CD14-positive monocyte (primary cell): ENCODE data around the gene NCR3LG1. TPM values are rescaled to one million over a fixed set of nuclear protein-coding genes. Genes with fewer than 3 reads are reported as not detected.

Experiments used
- DNase-seq, 3 donors: peaks; one replicate each; pipeline ENCODE4 v3.0.0-alpha.2; 2011 to 2022
- H2AFZ ChIP-seq: 2 replicates; pipeline ENCODE4 v1.6.0; 2012; ENCODE audit warnings: mild to moderate bottlenecking, low read depth, low read length, inconsistent platforms; ENCODE audit not compliant: insufficient read depth, poor library complexity, severe bottlenecking
- H3K27ac ChIP-seq, 2 donors: 1 replicate in 1 of 2; 2 replicates in 1 of 2; pipeline ENCODE4 v1.5.1; 2012 to 2013; ENCODE audit warnings: low read length in 2 of 2, control low read depth in 1 of 2, inconsistent platforms in 1 of 2, low read depth in 1 of 2, mild to moderate bottlenecking in 1 of 2
- H3K27me3 ChIP-seq, 2 donors: one replicate each; pipeline versions ENCODE4 v1.6.0 to v1.6.1; 2011 to 2013; ENCODE audit warnings: low read length in 2 of 2; ENCODE audit not compliant: control insufficient read depth in 2 of 2, insufficient read depth in 2 of 2
- H3K36me3 ChIP-seq, 2 donors: replicated peaks in 1 of 2; 1 replicate in 1 of 2; 2 replicates in 1 of 2; pipeline versions ENCODE4 v1.5.1 to v1.6.1; 2012 to 2013; ENCODE audit warnings: low read length in 2 of 2, control low read depth in 1 of 2, inconsistent platforms in 1 of 2, mild to moderate bottlenecking in 1 of 2; ENCODE audit not compliant: insufficient read depth in 2 of 2, control insufficient read depth in 1 of 2
- H3K4me1 ChIP-seq, 2 donors: 1 replicate in 1 of 2; 2 replicates in 1 of 2; pipeline versions ENCODE4 v1.5.1 to v1.6.1; 2012 to 2013; ENCODE audit warnings: low read length in 2 of 2, control low read depth in 1 of 2, inconsistent platforms in 1 of 2, mild to moderate bottlenecking in 1 of 2, moderate library complexity in 1 of 2; ENCODE audit not compliant: insufficient read depth in 2 of 2, control insufficient read depth in 1 of 2
- H3K4me2 ChIP-seq: replicated peaks from 2 replicates; pipeline ENCODE3; 2012; ENCODE audit warnings: low read length, moderate library complexity, mild to moderate bottlenecking; ENCODE audit not compliant: poor library complexity, severe bottlenecking; ENCODE audit errors: extremely low read depth
- H3K4me3 ChIP-seq, 3 experiments: fragments of 200-600 bp in 1 of 3; sonication (generic) in 1 of 3; replicated peaks in 1 of 3; 1 replicate in 2 of 3; 2 replicates in 1 of 3; pipeline ENCODE4 v1.5.1; 2011 to 2013; ENCODE audit warnings: low read length in 3 of 3, mild to moderate bottlenecking in 3 of 3, control low read depth in 2 of 3, low read depth in 2 of 3, inconsistent platforms in 1 of 3, moderate library complexity in 1 of 3
- H3K79me2 ChIP-seq: 2 replicates; pipeline ENCODE4 v1.6.0; 2012; ENCODE audit warnings: mild to moderate bottlenecking, control low read depth, inconsistent platforms, low read length, moderate library complexity; ENCODE audit not compliant: insufficient read depth
- H3K9ac ChIP-seq: 2 replicates; pipeline ENCODE4 v1.6.0; 2017; ENCODE audit warnings: low read length, mild to moderate bottlenecking; ENCODE audit not compliant: insufficient read depth, poor library complexity, severe bottlenecking
- H3K9me3 ChIP-seq, 2 donors: replicated peaks in 1 of 2; 1 replicate in 1 of 2; 2 replicates in 1 of 2; pipeline versions ENCODE4 v1.5.1 to v1.6.1; 2012 to 2013; ENCODE audit warnings: low read length in 2 of 2, control low read depth in 1 of 2; ENCODE audit not compliant: control insufficient read depth in 1 of 2, insufficient read depth in 1 of 2
- H4K20me1 ChIP-seq: 2 replicates; pipeline ENCODE4 v1.6.0; 2012; ENCODE audit warnings: mild to moderate bottlenecking, low read length, control low read depth, moderate library complexity; ENCODE audit not compliant: insufficient read depth
- H3K27ac Mint-ChIP-seq, 7 donors: one replicate each; pipeline ENCODE4 v1.8.0; 2020; ENCODE audit warnings: mild to moderate bottlenecking in 7 of 7, mixed read lengths in 7 of 7, moderate library complexity in 6 of 7, inconsistent platforms in 2 of 7
- H3K27me3 Mint-ChIP-seq, 3 donors: one replicate each; pipeline ENCODE4 v1.8.0; 2021 to 2022; ENCODE audit warnings: low read depth in 3 of 3, mild to moderate bottlenecking in 3 of 3, mixed read lengths in 3 of 3, moderate library complexity in 3 of 3, inconsistent platforms in 1 of 3
- H3K36me3 Mint-ChIP-seq, 2 donors: one replicate each; pipeline ENCODE4 v1.8.0; 2020; ENCODE audit warnings: mixed read lengths in 2 of 2, inconsistent platforms in 1 of 2, mild to moderate bottlenecking in 1 of 2
- H3K4me1 Mint-ChIP-seq: one replicate; pipeline ENCODE4 v1.8.0; 2020; ENCODE audit warnings: mild to moderate bottlenecking, mixed read lengths
- H3K4me3 Mint-ChIP-seq, 2 donors: one replicate each; pipeline ENCODE4 v1.8.0; 2020; ENCODE audit warnings: mild to moderate bottlenecking in 2 of 2, mixed read lengths in 2 of 2, moderate library complexity in 1 of 2
- H3K9me3 Mint-ChIP-seq, 7 donors: one replicate each; pipeline ENCODE4 v1.8.0; 2020 to 2022; ENCODE audit warnings: mixed read lengths in 7 of 7, mild to moderate bottlenecking in 6 of 7, moderate library complexity in 6 of 7, inconsistent platforms in 2 of 7
- CTCF ChIP-seq: fragments of 200-600 bp; IDR thresholded peaks from one replicate; pipeline ENCODE4 v1.8.0; 2022; ENCODE audit warnings: antibody characterized with exemption, mild to moderate bottlenecking
- WGBS: methylation state at CpG from one replicate; pipeline ENCODE4 v1.1.5; 2013; ENCODE audit warnings: missing lambda C conversion rate; ENCODE audit not compliant: insufficient coverage; 5-methylcytosine and 5-hydroxymethylcytosine counted together
- intact Hi-C, 2 donors: fragments of 100-400 bp; cut with micrococcal nuclease; formaldehyde crosslinking; loops; one replicate each; pipeline versions ENCODE4 v1.15.0 to v1.15.1; 2023
- polyA plus RNA-seq, 3 donors: library from polyadenylated mRNA; depleted of rRNA in 1 of 3; unstranded in 2 of 3; stranded (reverse) in 1 of 3; fragments of 300-500 nt in 2 of 3; fragments of >200 nt in 1 of 3; fragmentation: Illumina TruSeq in 2 of 3; gene quantifications; 1 replicate in 2 of 3; 2 replicates in 1 of 3; pipeline ENCODE4 v1.2.3, GENCODE V29; 2012 to 2021

Gene NCR3LG1
- polyA plus RNA-seq, 3 donors = 0.05 to 1.1 (median 0.15) TPM

- Histone ChIP-seq H3K36me3 (no peaks in the 10 kb centered on the region), H3K4me3 (no peak overlapping the region), H3K4me1 (peaks cover 13 to 20% of the 10 kb centered on the region in 2 donors), H3K27me3 (peaks cover 3 to 23% of the 10 kb centered on the region in 2 donors), H4K20me1 (no peaks in the 10 kb centered on the region), H2AFZ (no peak overlapping the region), H3K27ac (no peak overlapping the region), H3K79me2 (no peaks in the 10 kb centered on the region), H3K9ac (no peak overlapping the region), H3K4me2 (no peak overlapping the region), H3K9me3 (no peaks in the 10 kb centered on the region)
- Mint-ChIP-seq H3K4me1 (peaks cover 18% of the 10 kb centered on the region), H3K27ac (peak overlapping the region in 1 of 7 donors; percentile 48), H3K4me3 (no peak overlapping the region), H3K9me3 (peaks cover 0 to 1% (median 0%) of the 10 kb centered on the region in 7 donors), H3K36me3 (peaks cover 0 to 4% of the 10 kb centered on the region in 2 donors), H3K27me3 (peaks cover 14 to 27% (median 23%) of the 10 kb centered on the region in 3 donors)
- DNase-seq = no peak
- no peak for TF ChIP-seq CTCF
- intact Hi-C loops = loop anchor here in 1 of 2 donors (5.0 kb wide), 1 partner anchor 117 kb away; no protein-coding TSS in a partner anchor
- WGBS = no CpG with 5 or more reads among the region's 5 CpGs
Measured at GRCh38 chr11:17385492-17385891, 33.9 kb downstream of the NCR3LG1 start.

GRCh38 chr11:17385926-17386325 is 34.3 kb downstream of the NCR3LG1 start:
- H3K4me1 Mint-ChIP-seq = peaks cover 18% of the 10 kb centered on the region

More at GRCh38 chr11:17385926-17386325, 34.3 kb downstream of the NCR3LG1 start:
- Histone ChIP-seq H3K27me3 (peaks cover 3 to 27% of the 10 kb centered on the region in 2 donors), H3K79me2 (no peaks in the 10 kb centered on the region), H3K4me3 (no peak overlapping the region), H3K27ac (no peak overlapping the region), H2AFZ (no peak overlapping the region), H3K36me3 (no peaks in the 10 kb centered on the region), H3K9me3 (no peaks in the 10 kb centered on the region), H4K20me1 (no peaks in the 10 kb centered on the region), H3K4me1 (peaks cover 13 to 20% of the 10 kb centered on the region in 2 donors), H3K4me2 (no peak overlapping the region), H3K9ac (no peak overlapping the region)
- intact Hi-C loops = loop anchor here in 1 of 2 donors (5.0 kb wide), 1 partner anchor 116 kb away; no protein-coding TSS in a partner anchor
- 88% methylated on average over 6 of the region's 6 CpGs for WGBS
- Mint-ChIP-seq H3K27me3 (peaks cover 14 to 28% (median 23%) of the 10 kb centered on the region in 3 donors), H3K27ac (peak overlapping the region in 1 of 7 donors; percentile 48), H3K9me3 (peaks cover 0 to 1% (median 0%) of the 10 kb centered on the region in 7 donors), H3K4me3 (no peak overlapping the region), H3K36me3 (peaks cover 0 to 4% of the 10 kb centered on the region in 2 donors)
- no peak for DNase-seq
- no peak for TF ChIP-seq CTCF
